Measurements from ENCODE around the gene RAB17.

RAB17 gene

DNA sequence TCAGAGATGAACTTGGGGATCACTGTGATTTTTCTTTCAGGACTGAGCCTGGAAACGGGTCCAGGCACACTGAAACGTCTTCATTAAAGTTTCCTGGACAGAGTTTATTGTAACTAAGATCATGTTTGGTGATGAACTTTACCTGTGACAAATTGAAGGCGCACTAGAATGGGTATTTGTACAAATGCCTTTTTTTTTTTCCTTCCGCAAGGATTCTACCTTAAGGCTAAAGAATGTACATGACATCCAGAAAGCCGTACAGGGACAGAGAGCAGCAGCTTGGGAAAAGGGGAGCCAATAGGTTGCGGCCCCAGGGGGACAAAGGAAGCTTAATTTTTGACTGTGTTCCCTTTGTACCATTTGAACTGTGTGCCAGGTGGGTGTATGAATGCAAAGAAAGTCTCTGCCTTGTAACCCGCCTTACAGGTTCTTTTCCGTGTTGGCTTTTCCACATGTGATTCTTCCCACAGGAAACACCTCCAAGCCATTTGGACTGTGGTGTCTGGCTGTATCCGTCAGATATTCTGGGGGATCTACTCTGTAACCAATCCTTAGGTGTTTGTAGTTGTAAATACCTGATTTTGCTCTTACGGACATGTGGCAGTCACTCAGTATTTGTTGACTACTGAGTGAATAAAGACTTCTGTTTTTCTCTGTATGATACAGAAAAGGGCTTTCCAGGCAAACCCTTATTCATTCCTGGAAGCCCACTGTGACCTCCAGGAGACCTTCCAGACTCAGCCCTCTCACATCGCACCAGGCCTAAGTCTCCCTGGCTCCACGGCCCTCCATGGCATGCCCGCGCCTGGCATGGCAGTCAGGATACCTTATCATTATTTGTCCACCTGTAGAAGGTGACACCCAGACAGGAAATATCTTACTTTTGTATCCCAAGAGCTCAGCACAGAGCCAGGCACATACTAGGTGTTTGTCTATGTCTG is 38.0 kb upstream of the RAB17 start:
- TF ChIP-seq, protein P1, sequence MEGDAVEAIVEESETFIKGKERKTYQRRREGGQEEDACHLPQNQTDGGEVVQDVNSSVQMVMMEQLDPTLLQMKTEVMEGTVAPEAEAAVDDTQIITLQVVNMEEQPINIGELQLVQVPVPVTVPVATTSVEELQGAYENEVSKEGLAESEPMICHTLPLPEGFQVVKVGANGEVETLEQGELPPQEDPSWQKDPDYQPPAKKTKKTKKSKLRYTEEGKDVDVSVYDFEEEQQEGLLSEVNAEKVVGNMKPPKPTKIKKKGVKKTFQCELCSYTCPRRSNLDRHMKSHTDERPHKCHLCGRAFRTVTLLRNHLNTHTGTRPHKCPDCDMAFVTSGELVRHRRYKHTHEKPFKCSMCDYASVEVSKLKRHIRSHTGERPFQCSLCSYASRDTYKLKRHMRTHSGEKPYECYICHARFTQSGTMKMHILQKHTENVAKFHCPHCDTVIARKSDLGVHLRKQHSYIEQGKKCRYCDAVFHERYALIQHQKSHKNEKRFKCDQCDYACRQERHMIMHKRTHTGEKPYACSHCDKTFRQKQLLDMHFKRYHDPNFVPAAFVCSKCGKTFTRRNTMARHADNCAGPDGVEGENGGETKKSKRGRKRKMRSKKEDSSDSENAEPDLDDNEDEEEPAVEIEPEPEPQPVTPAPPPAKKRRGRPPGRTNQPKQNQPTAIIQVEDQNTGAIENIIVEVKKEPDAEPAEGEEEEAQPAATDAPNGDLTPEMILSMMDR (IDR thresholded peaks at IDR 0.05; ENCODE audit: borderline replicate concordance, control extremely low read depth, extremely low read depth, insufficient read depth, missing control alignments): no peak
- DNase-seq (ENCODE audit: low spot score): no peak
- in situ Hi-C loops (cut with MboI; ENCODE audit: low sequenced_read_pairs, unreplicated experiment): no loop called here

DNA sequence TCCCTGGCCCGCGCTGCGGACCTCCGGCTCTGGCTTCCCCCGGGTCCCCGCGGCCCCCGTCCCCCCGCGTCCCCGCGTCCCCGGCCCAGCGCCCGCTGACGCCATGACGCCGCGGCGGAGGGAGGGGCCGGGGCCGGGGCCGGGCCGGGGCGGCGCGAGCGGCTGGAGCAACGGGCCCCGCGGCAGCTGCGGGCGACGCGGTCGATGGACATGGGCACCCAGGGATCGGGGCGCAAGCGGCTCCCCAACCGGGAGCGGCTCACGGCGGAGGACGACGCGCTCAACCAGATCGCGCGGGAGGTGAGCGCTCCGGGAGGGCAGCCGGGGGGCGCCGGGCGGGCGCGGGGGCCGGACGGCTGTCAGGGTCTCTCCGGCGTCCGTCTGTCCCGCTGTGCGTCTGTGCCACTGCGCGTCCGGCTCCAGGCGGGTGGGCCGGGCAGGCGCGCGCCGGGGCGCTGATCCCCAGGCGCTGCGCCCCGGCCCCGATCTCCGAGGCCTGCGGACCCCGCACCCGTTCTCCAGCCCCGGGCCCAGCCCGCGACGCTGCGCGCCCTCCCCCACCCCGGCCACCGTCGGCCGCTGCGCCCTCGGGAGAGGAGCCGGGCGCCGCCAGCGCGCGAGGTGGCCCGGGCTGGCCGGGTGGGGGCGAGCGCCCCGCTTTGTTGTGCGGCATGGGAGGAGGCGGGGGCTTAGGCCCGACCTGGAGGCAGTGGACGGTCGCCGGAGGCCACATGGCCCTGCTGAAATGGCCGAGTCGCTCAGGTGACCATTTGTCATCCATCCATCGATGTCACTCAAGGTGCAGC is 37.1 kb upstream of the RAB17 start, which contains the start of gene LRRFIP1:
LRRFIP1 (plus strand) TSS at position 147 of the 806 bp plus-strand sequence; CDS start at position 205, 58 bp downstream.
- in situ Hi-C loops (cut with MboI; ENCODE audit: low sequenced_read_pairs, unreplicated experiment): no loop called here
- TF ChIP-seq, protein P1 (IDR thresholded peaks at IDR 0.05; ENCODE audit: borderline replicate concordance, control extremely low read depth, extremely low read depth, insufficient read depth, missing control alignments): no peak
- no peak for DNase-seq (ENCODE audit: low spot score)

DNA sequence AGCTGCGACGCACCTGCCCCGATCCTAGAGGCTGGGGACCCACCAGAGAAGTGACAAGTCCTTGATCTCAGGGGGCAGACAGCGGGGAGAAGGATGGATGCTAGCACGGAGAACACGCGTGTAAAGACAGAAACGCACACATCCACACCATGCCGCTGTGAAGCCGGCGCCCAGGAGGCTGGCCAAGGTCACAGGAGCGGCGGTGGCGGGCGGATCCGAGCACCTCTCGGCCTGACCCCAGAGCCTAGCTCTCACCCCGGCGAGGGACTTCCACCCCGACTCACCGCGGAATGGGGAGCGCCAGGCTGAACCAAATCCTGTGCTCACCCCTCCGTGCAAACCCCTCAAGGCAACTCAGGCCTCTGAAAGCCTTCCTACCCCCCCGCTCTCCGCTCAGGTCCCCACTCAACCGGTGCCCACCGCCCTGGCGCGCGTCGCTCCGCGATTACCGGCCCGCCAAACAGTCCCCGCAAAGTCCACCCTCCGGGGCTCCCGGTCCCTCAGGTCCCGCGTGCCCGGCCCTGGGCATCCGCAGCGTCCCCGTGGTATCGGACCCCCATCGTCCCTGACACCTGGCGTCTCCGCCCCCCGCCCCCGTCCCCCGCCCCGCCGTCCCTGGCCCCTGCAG is 36.4 kb upstream of the RAB17 start:
- in situ Hi-C loops (cut with MboI; ENCODE audit: low sequenced_read_pairs, unreplicated experiment): no loop called here
- TF ChIP-seq, protein P1 (IDR thresholded peaks at IDR 0.05; ENCODE audit: borderline replicate concordance, control extremely low read depth, extremely low read depth, insufficient read depth, missing control alignments): no peak
- DNase-seq (ENCODE audit: low spot score): no peak

DNA sequence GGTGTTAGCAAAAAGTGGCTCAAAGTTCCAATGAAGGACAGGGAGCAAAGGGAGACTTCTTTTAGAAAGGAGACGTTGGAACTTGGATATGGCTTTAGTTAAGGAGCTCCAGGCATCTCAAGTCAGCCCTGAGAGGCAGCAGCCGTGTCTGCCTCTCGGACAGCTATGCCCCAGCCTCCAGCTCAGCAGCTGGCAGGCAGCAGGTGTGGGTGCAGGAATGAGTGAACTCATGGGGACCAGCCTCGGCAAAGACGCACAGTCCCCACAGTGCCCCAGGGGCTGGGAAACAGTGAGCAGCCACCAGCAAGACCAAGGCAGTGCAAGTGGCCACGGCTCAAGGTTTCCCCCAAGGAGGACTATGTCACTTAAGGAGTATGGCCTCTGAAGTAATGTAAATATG is 35.2 kb upstream of the RAB17 start:
- in situ Hi-C loops (cut with MboI; ENCODE audit: low sequenced_read_pairs, unreplicated experiment): no loop called here
- no peak for DNase-seq (ENCODE audit: low spot score)
- TF ChIP-seq, protein P1 (IDR thresholded peaks at IDR 0.05; ENCODE audit: borderline replicate concordance, control extremely low read depth, extremely low read depth, insufficient read depth, missing control alignments): no peak

DNA sequence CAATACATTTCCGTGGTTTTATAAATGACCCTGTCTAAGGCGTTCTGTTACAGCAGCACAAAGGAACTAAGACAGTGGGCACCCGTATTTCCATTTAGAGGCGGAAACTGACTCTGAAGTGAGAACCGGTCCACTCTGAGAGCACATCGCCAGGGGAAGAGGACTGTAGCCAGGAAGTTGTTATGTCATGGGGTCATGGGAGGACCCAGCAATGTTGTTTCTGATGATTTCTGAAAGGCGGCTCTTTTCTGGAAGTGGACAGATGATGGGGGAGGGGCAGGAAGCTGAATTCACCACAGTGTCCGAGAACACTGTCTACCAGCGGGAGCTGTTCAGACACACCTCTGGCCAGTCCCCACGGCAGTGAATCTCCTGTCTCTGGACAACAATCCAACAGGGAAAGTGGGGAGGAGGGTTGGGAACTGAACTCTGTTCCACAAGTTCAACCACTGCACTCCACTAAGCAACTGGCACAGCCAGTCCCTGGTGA is 34.7 kb upstream of the RAB17 start:
- TF ChIP-seq, protein P1 (IDR thresholded peaks at IDR 0.05; ENCODE audit: borderline replicate concordance, control extremely low read depth, extremely low read depth, insufficient read depth, missing control alignments): no peak
- in situ Hi-C loops (cut with MboI; ENCODE audit: low sequenced_read_pairs, unreplicated experiment): no loop called here
- no peak for DNase-seq (ENCODE audit: low spot score)

DNA sequence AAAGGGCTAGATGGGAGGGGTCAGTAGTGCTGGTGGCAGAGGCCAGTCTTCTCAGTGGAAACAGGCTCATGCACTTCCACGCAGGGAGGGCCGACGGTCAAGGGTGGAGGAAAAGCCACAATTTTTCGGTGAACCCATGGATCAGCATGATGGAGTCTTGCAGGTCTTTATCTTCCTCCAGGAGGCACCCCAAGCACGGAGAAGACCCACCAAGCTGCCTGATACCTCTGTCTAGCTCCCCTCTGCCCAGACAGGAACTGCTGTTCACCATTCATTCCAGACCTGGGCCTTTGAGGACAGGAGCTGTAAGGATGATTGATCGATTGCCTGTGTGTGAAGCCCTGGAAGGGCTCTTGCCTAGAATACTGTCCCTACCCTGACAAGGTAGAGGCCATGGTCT is 34.0 kb upstream of the RAB17 start:
- TF ChIP-seq, protein P1 (IDR thresholded peaks at IDR 0.05; ENCODE audit: borderline replicate concordance, control extremely low read depth, extremely low read depth, insufficient read depth, missing control alignments): no peak
- DNase-seq (ENCODE audit: low spot score): no peak
- in situ Hi-C loops (cut with MboI; ENCODE audit: low sequenced_read_pairs, unreplicated experiment): no loop called here

Data from GM13976 (cell line).